ENCODE data around the gene MAPK8IP3. TPM values are rescaled to one million over a fixed set of nuclear protein-coding genes. Genes with fewer than 3 reads are reported as not detected.

MAPK8IP3 gene
- total and polyA plus RNA-seq, 12 donors: 12.1 to 430 (median 56.1) TPM

DNA sequence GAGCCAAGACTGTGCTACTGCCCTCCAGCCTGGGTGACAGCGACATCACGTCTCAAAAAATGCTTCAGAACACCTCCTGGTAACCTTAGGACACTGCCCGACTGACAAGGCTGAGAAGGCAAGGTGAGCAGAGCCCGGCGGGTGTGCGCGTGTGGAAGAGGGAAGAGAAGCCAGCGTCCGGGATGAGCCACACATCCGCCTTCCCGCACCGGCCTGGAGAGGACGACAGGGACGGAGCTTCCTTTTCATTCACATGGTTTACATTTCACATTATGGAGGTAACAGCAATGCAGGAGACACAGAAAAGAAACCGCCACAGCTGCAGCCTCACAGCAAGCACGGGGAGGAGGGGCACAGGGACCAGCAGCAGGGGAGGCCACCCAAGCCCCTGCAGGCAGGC is 104.1 kb downstream of the MAPK8IP3 start:
- TF ChIP-seq, protein P1, sequence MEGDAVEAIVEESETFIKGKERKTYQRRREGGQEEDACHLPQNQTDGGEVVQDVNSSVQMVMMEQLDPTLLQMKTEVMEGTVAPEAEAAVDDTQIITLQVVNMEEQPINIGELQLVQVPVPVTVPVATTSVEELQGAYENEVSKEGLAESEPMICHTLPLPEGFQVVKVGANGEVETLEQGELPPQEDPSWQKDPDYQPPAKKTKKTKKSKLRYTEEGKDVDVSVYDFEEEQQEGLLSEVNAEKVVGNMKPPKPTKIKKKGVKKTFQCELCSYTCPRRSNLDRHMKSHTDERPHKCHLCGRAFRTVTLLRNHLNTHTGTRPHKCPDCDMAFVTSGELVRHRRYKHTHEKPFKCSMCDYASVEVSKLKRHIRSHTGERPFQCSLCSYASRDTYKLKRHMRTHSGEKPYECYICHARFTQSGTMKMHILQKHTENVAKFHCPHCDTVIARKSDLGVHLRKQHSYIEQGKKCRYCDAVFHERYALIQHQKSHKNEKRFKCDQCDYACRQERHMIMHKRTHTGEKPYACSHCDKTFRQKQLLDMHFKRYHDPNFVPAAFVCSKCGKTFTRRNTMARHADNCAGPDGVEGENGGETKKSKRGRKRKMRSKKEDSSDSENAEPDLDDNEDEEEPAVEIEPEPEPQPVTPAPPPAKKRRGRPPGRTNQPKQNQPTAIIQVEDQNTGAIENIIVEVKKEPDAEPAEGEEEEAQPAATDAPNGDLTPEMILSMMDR (IDR thresholded peaks at IDR 0.05): no peak
- no peak for TF ChIP-seq POLR2A (IDR thresholded peaks at IDR 0.05)
- no peaks in the 10 kb centered on the region for H3K27me3 ChIP-seq
- H3K4me3 ChIP-seq: no peak overlapping the region
- DNase-seq: no peak
- 93 to 96% (median 95%) methylated on average over 16 of the region's 16 CpGs for WGBS, 4 donors
- H3K9me3 ChIP-seq (replicated peaks in 1 of 3): no peaks in the 10 kb centered on the region
- H3K27ac ChIP-seq: no peak overlapping the region
- H3K4me1 ChIP-seq (replicated peaks in 1 of 2): no peaks in the 10 kb centered on the region
- peaks cover 0 to 53% of the 10 kb centered on the region in 2 donors for H3K36me3 ChIP-seq (replicated peaks in 1 of 2)
- intact Hi-C loops (cut with DNase I): no loop called here

DNA sequence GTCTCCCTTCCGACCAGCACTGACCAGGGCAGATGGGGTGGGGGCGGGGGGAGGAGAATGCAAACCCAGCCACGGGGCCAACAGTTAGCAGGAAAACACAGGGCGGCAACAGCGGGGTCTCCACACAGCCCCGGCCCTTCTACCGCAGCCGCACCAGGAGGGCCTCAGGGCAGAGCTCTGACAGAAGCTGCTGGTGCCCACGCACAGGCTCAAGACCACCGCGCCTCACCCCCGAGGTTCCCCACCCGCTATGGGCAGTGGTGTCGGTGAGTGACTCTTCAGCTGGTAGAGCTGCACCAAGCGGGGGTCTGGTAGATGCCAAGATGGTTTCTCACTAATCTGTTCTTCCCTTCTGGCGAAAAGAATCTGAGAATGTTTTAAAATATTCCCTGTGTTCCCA is 104.5 kb downstream of the MAPK8IP3 start:
- H3K9me3 ChIP-seq (replicated peaks in 1 of 3): no peaks in the 10 kb centered on the region
- TF ChIP-seq, protein P1 (IDR thresholded peaks at IDR 0.05): no peak
- TF ChIP-seq POLR2A (IDR thresholded peaks at IDR 0.05): no peak
- WGBS, 4 donors: 92 to 95% (median 94%) methylated on average over 7 to 16 of the region's 16 CpGs
- DNase-seq: no peak
- no peak overlapping the region for H3K4me3 ChIP-seq
- no peaks in the 10 kb centered on the region for H3K27me3 ChIP-seq
- peaks cover 0 to 57% of the 10 kb centered on the region in 2 donors for H3K36me3 ChIP-seq (replicated peaks in 1 of 2)
- no peaks in the 10 kb centered on the region for H3K4me1 ChIP-seq (replicated peaks in 1 of 2)
- H3K27ac ChIP-seq: no peak overlapping the region
- intact Hi-C loops (cut with DNase I): no loop called here

- Histone ChIP-seq H3K9me3 (replicated peaks in 1 of 3) (no peaks in the 10 kb centered on the region), H3K27ac (no peak overlapping the region), H3K27me3 (no peaks in the 10 kb centered on the region), H3K36me3 (replicated peaks in 1 of 2) (peaks cover 0 to 68% of the 10 kb centered on the region in 2 donors), H3K4me1 (replicated peaks in 1 of 2) (no peaks in the 10 kb centered on the region), H3K4me3 (no peak overlapping the region)
- TF ChIP-seq POLR2A (IDR thresholded peaks at IDR 0.05): no peak
- TF ChIP-seq, protein P1 (IDR thresholded peaks at IDR 0.05): peak in 5 of 6 experiments; percentile 26 to 45 (median 38)
- DNase-seq: peak; percentile 37 to 80 (median 61)
- intact Hi-C loops (cut with DNase I): no loop called here
- WGBS, 4 donors: 34 to 62% (median 45%) methylated on average over 9 to 17 of the region's 17 CpGs
Measured at GRCh38 chr16:1812732-1813163, 106.8 kb downstream of the MAPK8IP3 start.

DNA sequence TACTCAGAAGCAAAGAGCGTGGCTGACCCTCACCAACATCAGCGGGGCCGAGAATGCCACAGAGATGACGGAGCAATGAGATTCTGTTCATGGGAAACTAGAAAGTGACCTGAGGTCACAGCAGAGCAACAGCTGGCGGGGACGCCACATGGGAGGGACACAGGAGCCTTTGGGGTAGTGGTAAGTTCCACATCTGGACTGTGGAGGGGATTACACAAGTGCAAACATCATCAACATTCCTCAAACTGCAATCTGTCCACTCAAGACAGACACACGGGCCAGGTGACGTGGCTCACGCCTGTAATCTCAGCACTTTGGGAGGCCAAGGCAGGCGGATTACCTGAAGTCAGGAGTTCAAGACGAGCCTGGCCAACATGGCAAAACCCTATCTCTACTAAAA is 109.5 kb downstream of the MAPK8IP3 start:
- Histone ChIP-seq H3K27me3 (no peaks in the 10 kb centered on the region), H3K4me1 (replicated peaks in 1 of 2) (no peaks in the 10 kb centered on the region), H3K4me3 (no peak overlapping the region), H3K36me3 (replicated peaks in 1 of 2) (peaks cover 0 to 70% of the 10 kb centered on the region in 2 donors), H3K9me3 (replicated peaks in 1 of 3) (no peaks in the 10 kb centered on the region), H3K27ac (no peak overlapping the region)
- WGBS, 4 donors: 88 to 95% (median 93%) methylated on average over 9 to 11 of the region's 11 CpGs
- DNase-seq: no peak
- TF ChIP-seq, protein P1 (IDR thresholded peaks at IDR 0.05): no peak
- TF ChIP-seq POLR2A (IDR thresholded peaks at IDR 0.05): no peak
- intact Hi-C loops (cut with DNase I): no loop called here

Measured in adrenal gland (tissue), 12 donors.